HEK293 (cell line): ENCODE results near the gene SNX15.

ENCODE experiments used
- SP3 ChIP-seq: fragments of 450-650 bp; formaldehyde crosslinking; IDR thresholded peaks from 2 replicates; pipeline ENCODE4 v1.5.1; 2016; ENCODE audit warnings: missing biosample characterization, missing genetic modification characterization
- ZNF426 ChIP-seq: fragments of 450-650 bp; formaldehyde crosslinking; IDR thresholded peaks from 2 replicates; pipeline ENCODE4 v1.5.1; 2017; ENCODE audit warnings: missing biosample characterization, missing genetic modification characterization, mild to moderate bottlenecking, inconsistent platforms, moderate library complexity
- TF ChIP-seq, protein P1 (sequence below): fragments of 450-650 bp; formaldehyde crosslinking; IDR thresholded peaks from 2 replicates; pipeline ENCODE4 v1.5.1; 2016; ENCODE audit warnings: missing biosample characterization, missing genetic modification characterization, borderline replicate concordance

Gene SNX15

GRCh38 chr11:65089621-65090020 is 62.4 kb downstream of the SNX15 start (continued):
- TF ChIP-seq SP3 (tag by site-specific recombination) (no peak), ZNF426 (tag by site-specific recombination) (no peak)
- TF ChIP-seq, protein P1, sequence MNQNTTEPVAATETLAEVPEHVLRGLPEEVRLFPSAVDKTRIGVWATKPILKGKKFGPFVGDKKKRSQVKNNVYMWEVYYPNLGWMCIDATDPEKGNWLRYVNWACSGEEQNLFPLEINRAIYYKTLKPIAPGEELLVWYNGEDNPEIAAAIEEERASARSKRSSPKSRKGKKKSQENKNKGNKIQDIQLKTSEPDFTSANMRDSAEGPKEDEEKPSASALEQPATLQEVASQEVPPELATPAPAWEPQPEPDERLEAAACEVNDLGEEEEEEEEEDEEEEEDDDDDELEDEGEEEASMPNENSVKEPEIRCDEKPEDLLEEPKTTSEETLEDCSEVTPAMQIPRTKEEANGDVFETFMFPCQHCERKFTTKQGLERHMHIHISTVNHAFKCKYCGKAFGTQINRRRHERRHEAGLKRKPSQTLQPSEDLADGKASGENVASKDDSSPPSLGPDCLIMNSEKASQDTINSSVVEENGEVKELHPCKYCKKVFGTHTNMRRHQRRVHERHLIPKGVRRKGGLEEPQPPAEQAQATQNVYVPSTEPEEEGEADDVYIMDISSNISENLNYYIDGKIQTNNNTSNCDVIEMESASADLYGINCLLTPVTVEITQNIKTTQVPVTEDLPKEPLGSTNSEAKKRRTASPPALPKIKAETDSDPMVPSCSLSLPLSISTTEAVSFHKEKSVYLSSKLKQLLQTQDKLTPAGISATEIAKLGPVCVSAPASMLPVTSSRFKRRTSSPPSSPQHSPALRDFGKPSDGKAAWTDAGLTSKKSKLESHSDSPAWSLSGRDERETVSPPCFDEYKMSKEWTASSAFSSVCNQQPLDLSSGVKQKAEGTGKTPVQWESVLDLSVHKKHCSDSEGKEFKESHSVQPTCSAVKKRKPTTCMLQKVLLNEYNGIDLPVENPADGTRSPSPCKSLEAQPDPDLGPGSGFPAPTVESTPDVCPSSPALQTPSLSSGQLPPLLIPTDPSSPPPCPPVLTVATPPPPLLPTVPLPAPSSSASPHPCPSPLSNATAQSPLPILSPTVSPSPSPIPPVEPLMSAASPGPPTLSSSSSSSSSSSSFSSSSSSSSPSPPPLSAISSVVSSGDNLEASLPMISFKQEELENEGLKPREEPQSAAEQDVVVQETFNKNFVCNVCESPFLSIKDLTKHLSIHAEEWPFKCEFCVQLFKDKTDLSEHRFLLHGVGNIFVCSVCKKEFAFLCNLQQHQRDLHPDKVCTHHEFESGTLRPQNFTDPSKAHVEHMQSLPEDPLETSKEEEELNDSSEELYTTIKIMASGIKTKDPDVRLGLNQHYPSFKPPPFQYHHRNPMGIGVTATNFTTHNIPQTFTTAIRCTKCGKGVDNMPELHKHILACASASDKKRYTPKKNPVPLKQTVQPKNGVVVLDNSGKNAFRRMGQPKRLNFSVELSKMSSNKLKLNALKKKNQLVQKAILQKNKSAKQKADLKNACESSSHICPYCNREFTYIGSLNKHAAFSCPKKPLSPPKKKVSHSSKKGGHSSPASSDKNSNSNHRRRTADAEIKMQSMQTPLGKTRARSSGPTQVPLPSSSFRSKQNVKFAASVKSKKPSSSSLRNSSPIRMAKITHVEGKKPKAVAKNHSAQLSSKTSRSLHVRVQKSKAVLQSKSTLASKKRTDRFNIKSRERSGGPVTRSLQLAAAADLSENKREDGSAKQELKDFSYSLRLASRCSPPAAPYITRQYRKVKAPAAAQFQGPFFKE (tag by site-specific recombination) = no peak
